Loucy (cell line): Measurements from ENCODE around the gene PKLR.

Experiments used
- CTCF ChIP-seq: fragments of 200-600 bp; sonication (generic); conservative IDR thresholded peaks from 2 replicates; pipeline ENCODE4 v1.5.1; 2014; ENCODE audit warnings: mild to moderate bottlenecking, antibody characterized with exemption, low read length
- EZH2phosphoT487 ChIP-seq: fragments of 200-600 bp; IDR thresholded peaks from 2 replicates; pipeline ENCODE4 v1.6.1; 2018; ENCODE audit warnings: antibody characterized with exemption, mild to moderate bottlenecking, moderate library complexity, borderline replicate concordance

GRCh38 chr1:155324037-155324716 lies 22.9 kb upstream of the PKLR start:
- no peak for TF ChIP-seq CTCF
- no peak for TF ChIP-seq EZH2phosphoT487
